ENCODE data around the gene PLEKHN1.
A peak's percentile ranks its signal among the peaks of the same experiment; 100 is the strongest.
"Not testable (repeated sequence)": the region's sequence is repeated elsewhere in the genome, so short reads cannot be mapped to it uniquely, and the experiment has no call there.

The PLEKHN1 gene

DNA sequence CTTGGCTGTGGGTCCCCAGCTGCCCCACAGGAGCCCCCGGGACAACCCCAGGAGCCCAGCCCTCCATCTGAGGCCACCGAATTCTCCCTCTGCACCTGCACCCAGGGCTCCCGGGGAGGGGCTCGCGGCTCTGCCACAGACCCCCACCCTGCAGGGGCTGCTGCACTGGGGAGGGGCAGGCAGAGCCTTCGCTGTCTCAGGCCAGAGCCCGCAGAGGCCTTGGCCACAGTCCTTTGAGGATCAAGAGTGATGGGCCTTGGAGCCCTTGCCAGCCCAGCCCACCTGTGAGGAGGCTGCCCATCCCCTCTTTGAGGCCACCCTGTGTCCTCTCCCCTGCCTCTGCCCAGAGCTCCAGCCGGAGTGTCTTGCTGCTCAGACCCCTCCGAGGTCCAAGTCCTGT is 9.1 kb downstream of the PLEKHN1 start:
- H3K4me1 ChIP-seq (ENCODE audit: control insufficient read depth, insufficient read depth, low read length) = no peaks in the 10 kb centered on the region
- H3K27me3 ChIP-seq (replicated peaks; ENCODE audit: control insufficient read depth, insufficient read depth, low read length) = peaks cover 33% of the 10 kb centered on the region
- no peaks in the 10 kb centered on the region for H3K36me3 ChIP-seq (ENCODE audit: control insufficient read depth, insufficient read depth, low read length, severe bottlenecking)
- no peaks in the 10 kb centered on the region for H3K9me3 ChIP-seq (ENCODE audit: control insufficient read depth, low read length)
- no peak for DNase-seq (ENCODE audit: low read depth)
- no peak overlapping the region for H3K9ac ChIP-seq (ENCODE audit: low read length)
- no peak overlapping the region for H3K4me3 ChIP-seq (ENCODE audit: low read length)

DNA sequence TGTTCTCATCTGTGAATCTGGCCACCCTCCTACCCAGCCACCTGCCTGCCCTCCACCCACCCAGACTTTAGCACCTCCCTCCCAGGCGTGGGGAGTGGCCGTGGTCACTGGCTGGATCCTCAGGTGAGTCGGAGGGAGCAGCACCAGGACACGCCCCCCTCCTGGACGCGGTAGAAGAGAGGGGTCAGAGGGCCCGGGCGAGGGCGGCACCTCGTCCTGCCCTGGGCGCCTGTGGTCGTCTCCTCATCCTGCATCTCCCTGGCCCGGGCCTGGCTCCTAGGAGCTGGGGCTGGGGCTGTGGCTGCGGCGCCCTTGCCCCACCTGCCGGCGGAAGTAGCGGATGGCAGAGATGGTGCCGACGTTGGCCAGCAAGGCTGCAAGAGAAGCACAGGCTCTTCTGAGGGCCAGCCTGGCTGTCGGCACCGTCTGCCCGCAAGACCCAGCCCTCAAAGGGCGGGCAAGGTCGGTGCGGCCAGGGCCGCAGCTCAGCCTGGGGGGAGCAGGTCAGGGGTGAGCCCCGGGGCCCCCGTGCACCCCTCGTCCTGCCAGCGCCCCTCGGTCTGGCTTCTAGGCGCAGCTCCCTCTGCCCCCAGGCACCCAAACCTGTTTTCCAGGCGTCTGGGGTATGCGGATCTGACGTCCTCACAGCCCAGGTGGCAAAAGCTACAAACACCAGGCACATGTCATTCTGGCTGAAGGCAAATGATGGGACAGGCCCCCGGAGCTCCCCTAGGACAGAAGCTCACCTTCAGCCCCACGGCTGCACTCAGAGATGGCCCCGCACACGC is 9.8 kb downstream of the PLEKHN1 start:
- H3K9ac ChIP-seq (ENCODE audit: low read length) = no peak overlapping the region
- no peaks in the 10 kb centered on the region for H3K9me3 ChIP-seq (ENCODE audit: control insufficient read depth, low read length)
- no peak overlapping the region for H3K4me3 ChIP-seq (ENCODE audit: low read length)
- no peaks in the 10 kb centered on the region for H3K36me3 ChIP-seq (ENCODE audit: control insufficient read depth, insufficient read depth, low read length, severe bottlenecking)
- H3K4me1 ChIP-seq (ENCODE audit: control insufficient read depth, insufficient read depth, low read length) = no peaks in the 10 kb centered on the region
- peak; percentile 80 for DNase-seq (ENCODE audit: low read depth)
- H3K27me3 ChIP-seq (replicated peaks; ENCODE audit: control insufficient read depth, insufficient read depth, low read length) = peaks cover 34% of the 10 kb centered on the region

DNA sequence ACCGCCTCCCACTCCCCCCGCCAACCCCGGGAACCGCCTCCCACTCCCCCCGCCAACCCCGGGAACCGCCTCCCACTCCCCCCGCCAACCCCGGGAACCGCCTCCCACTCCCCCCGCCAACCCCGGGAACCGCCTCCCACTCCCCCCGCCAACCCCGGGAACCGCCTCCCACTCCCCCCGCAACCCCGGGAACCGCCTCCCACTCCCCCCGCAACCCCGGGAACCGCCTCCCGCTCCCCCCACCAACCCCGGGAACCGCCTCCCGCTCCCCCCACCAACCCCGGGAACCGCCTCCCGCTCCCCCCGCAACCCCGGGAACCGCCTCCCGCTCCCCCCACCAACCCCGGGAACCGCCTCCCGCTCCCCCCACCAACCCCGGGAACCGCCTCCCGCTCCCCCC is 10.5 kb downstream of the PLEKHN1 start:
- not testable (repeated sequence) for H3K36me3 ChIP-seq (ENCODE audit: control insufficient read depth, insufficient read depth, low read length, severe bottlenecking); H3K9ac ChIP-seq (ENCODE audit: low read length); H3K4me3 ChIP-seq (ENCODE audit: low read length); DNase-seq (ENCODE audit: low read depth); H3K9me3 ChIP-seq (ENCODE audit: control insufficient read depth, low read length); H3K4me1 ChIP-seq (ENCODE audit: control insufficient read depth, insufficient read depth, low read length)
- peaks cover 41% of the 10 kb centered on the region for H3K27me3 ChIP-seq (replicated peaks; ENCODE audit: control insufficient read depth, insufficient read depth, low read length)

DNA sequence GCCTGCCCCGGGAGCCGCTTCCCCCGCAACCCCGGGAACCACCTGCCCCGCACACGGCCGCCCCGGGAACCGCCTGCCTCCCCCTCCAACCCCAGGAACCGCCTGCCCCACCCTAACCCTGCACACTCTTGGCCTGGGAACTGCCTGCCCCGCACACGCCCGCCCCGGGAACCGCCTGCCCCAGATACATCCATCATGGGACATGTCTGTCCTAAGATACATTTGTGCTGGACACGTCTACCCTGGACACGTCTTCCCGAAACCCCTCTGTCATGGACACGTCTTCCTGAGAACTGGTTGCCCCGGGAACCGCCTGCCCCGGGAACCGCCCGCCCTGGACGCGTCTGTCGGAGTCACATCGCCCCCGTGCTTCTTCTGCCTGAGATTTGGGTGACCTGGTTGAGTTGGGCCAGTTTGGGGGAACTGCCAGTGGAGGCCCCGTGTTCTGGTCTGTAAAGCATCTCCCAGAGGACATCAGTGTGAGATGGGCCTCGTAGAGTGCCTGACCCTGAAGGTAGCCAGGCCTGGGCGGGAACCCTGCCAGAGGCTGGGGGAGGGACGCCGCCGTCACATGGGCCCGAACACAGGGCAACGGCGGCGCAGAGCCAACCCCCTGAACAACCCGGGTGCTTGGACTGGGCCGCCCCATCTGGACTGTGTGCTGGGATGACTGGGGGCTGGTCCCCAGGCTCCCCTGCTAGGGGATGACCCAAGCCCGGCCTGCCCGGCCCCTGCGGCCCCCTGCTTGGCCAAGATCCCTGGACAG is 12.0 kb downstream of the PLEKHN1 start:
- H3K36me3 ChIP-seq (ENCODE audit: control insufficient read depth, insufficient read depth, low read length, severe bottlenecking) = no peaks in the 10 kb centered on the region
- peaks cover 55% of the 10 kb centered on the region for H3K27me3 ChIP-seq (replicated peaks; ENCODE audit: control insufficient read depth, insufficient read depth, low read length)
- H3K9me3 ChIP-seq (ENCODE audit: control insufficient read depth, low read length) = no peaks in the 10 kb centered on the region
- H3K9ac ChIP-seq (ENCODE audit: low read length) = no peak overlapping the region
- H3K4me3 ChIP-seq (ENCODE audit: low read length) = no peak overlapping the region
- H3K4me1 ChIP-seq (ENCODE audit: control insufficient read depth, insufficient read depth, low read length) = no peaks in the 10 kb centered on the region
- DNase-seq (ENCODE audit: low read depth) = no peak

DNA sequence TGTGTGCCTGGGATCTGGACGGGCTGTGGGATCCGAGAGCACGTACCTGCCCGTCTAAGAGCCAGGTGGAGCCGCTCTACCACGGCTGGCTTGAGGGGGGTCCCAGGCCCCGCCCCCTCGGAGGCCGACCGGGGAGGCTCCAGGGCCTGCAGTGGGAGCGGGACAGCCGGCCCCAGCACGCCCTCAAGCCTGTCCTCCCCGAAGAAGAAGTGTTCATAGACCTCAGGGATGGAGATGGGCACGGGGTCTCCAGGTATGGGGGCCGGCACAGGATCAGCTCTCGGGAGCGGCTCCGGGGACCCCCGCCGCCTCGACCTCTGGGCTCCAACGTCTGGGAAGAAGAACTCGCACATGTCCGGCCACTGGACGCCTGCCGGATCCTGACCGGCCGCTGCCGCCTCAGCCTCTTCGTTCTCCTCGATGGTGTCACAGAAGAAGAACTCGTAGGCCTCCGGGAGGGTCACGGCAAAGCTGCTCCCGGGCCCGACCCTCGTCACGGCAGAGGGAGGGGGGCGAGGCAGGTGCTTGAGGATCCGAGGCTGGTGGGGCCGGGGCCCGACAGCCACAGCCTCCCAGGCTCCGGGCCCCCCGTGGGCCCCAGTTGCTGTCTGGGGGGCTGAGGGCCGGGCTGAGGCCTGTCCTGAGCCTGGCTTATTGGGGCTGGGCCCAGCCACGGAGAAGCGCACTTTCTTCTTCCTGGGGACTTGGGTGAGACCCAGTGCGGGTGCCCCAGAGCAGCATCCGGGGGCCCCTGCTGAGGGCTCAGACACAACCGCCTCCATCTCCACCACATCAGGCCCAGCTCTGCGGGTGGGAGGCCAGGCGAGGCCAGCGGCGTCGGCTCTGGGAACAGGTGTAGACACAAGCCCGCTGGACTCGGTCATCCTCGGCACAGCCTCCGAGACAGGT is 12.8 kb downstream of the PLEKHN1 start:
- peaks cover 56% of the 10 kb centered on the region for H3K27me3 ChIP-seq (replicated peaks; ENCODE audit: control insufficient read depth, insufficient read depth, low read length)
- no peaks in the 10 kb centered on the region for H3K36me3 ChIP-seq (ENCODE audit: control insufficient read depth, insufficient read depth, low read length, severe bottlenecking)
- no peak overlapping the region for H3K4me3 ChIP-seq (ENCODE audit: low read length)
- no peaks in the 10 kb centered on the region for H3K9me3 ChIP-seq (ENCODE audit: control insufficient read depth, low read length)
- DNase-seq (ENCODE audit: low read depth) = no peak
- H3K9ac ChIP-seq (ENCODE audit: low read length) = no peak overlapping the region
- no peaks in the 10 kb centered on the region for H3K4me1 ChIP-seq (ENCODE audit: control insufficient read depth, insufficient read depth, low read length)

DNA sequence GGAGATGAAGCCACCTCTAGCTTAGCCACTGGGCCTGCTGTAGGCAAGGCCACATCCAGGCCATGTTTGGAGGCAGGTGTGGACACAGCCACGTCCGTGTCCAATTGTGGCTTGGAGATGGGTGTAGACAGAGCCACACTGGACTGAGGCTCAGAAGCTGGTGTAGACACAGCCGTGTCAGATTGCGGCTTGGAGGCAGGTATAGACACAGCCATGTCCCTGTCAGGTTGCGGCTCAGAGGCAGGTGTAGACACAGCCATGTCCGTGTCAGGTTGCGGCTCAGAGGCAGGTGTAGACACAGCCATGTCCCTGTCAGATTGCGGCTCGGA is 13.4 kb downstream of the PLEKHN1 start:
- no peak overlapping the region for H3K4me3 ChIP-seq (ENCODE audit: low read length)

DNA sequence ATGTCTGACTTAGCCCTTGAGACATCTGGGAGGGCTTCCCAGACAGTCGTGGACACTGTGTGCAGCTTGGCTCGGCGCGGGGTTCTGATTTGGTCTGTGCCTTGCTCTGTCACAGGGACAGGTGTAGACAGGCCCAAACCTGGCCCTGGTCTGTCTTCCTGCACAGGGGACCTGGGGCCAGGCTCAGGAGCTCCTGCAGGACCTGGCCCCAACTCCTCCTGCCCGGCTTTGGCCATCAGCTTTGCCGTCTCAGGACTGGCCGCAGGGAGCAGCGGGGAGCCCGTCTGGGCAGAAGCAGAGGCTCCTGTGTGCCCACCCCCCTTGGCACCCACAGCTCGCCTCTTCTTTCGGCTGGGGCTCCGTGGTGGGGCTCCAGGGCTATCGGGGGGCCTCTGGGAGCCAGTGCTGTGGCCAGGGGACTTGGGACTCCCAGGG is 13.9 kb downstream of the PLEKHN1 start:
- H3K4me1 ChIP-seq (ENCODE audit: control insufficient read depth, insufficient read depth, low read length) = no peaks in the 10 kb centered on the region
- no peaks in the 10 kb centered on the region for H3K9me3 ChIP-seq (ENCODE audit: control insufficient read depth, low read length)
- no peak for DNase-seq (ENCODE audit: low read depth)
- no peak overlapping the region for H3K9ac ChIP-seq (ENCODE audit: low read length)
- no peak overlapping the region for H3K4me3 ChIP-seq (ENCODE audit: low read length)
- H3K36me3 ChIP-seq (ENCODE audit: control insufficient read depth, insufficient read depth, low read length, severe bottlenecking) = no peaks in the 10 kb centered on the region
- H3K27me3 ChIP-seq (replicated peaks; ENCODE audit: control insufficient read depth, insufficient read depth, low read length) = peaks cover 55% of the 10 kb centered on the region

More for the DNA sequence above, 13.4 kb downstream of the PLEKHN1 start:
- no peaks in the 10 kb centered on the region for H3K36me3 ChIP-seq (ENCODE audit: control insufficient read depth, insufficient read depth, low read length, severe bottlenecking)
- H3K27me3 ChIP-seq (replicated peaks; ENCODE audit: control insufficient read depth, insufficient read depth, low read length) = peaks cover 55% of the 10 kb centered on the region
- H3K4me1 ChIP-seq (ENCODE audit: control insufficient read depth, insufficient read depth, low read length) = no peaks in the 10 kb centered on the region
- DNase-seq (ENCODE audit: low read depth) = no peak
- no peak overlapping the region for H3K9ac ChIP-seq (ENCODE audit: low read length)
- no peaks in the 10 kb centered on the region for H3K9me3 ChIP-seq (ENCODE audit: control insufficient read depth, low read length)

DNA sequence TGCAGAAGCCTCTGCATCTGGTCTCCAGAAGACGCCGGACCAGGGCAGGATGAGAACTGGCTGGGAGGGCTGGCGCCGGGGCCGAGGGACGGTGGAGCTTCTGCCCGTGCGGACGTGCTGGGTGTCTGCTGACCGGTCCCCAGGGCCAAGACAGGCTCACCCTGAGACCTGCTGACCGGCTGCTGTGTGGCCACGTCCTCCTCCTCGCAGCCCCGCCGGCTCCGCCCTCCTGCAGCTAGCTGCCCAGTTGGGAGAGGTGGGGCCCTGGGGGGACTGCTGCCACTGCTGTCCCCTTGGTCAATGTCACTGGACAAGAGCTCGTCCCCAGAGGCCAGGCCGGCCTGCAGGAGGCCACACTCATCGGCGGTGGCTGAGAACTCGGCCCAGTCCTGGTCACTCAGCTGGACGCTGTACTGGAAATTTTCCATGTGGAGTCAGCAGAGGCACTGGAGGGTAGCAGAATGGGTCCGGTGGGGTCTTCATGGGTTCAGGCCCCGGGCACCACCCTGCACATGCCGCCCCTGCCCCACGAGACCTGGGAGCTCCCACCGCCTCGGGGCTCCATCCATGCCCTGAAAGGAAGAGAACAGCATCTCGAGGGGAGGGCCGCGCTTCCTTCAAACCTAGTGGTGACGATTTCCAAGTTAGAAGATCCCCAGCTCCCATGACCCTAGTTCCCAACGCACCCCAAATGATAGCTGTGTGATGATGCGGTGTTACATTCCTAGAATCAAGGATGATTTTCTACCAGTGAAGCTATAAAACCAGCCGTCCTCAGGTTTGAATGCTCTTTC is 14.5 kb downstream of the PLEKHN1 start:
- H3K36me3 ChIP-seq (ENCODE audit: control insufficient read depth, insufficient read depth, low read length, severe bottlenecking) = no peaks in the 10 kb centered on the region
- no peak for DNase-seq (ENCODE audit: low read depth)
- H3K9ac ChIP-seq (ENCODE audit: low read length) = no peak overlapping the region
- H3K27me3 ChIP-seq (replicated peaks; ENCODE audit: control insufficient read depth, insufficient read depth, low read length) = peaks cover 55% of the 10 kb centered on the region
- H3K4me3 ChIP-seq (ENCODE audit: low read length) = no peak overlapping the region
- no peaks in the 10 kb centered on the region for H3K9me3 ChIP-seq (ENCODE audit: control insufficient read depth, low read length)
- H3K4me1 ChIP-seq (ENCODE audit: control insufficient read depth, insufficient read depth, low read length) = no peaks in the 10 kb centered on the region

DNA sequence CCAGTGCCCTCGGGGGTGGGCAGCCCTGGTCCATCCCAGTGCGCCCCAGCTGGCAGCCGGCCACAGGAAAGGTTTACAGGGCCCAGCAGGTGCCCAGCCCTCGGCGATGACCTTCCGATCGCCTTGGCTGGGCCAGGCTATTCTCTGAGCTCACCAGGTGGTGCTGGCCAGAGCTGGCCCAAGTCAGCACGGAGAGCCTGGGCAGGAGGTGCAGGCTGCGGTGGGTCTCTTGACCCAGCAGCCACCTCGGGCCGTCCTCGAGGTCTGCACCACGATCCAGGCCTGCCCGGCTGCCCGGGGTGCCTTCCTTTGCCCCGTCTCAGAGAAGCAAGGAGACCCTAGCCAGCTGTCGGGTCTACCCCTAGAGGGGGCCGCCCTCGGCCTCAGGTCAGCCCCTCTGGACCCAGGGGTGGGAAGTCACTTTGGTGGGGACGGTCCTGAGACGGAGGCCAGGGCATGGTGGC is 15.2 kb downstream of the PLEKHN1 start:
- Histone ChIP-seq H3K9ac (ENCODE audit: low read length) (no peak overlapping the region), H3K27me3 (replicated peaks; ENCODE audit: control insufficient read depth, insufficient read depth, low read length) (peaks cover 53% of the 10 kb centered on the region), H3K4me3 (ENCODE audit: low read length) (no peak overlapping the region), H3K9me3 (ENCODE audit: control insufficient read depth, low read length) (no peaks in the 10 kb centered on the region), H3K36me3 (ENCODE audit: control insufficient read depth, insufficient read depth, low read length, severe bottlenecking) (no peaks in the 10 kb centered on the region), H3K4me1 (ENCODE audit: control insufficient read depth, insufficient read depth, low read length) (no peaks in the 10 kb centered on the region)
- no peak for DNase-seq (ENCODE audit: low read depth)

DNA sequence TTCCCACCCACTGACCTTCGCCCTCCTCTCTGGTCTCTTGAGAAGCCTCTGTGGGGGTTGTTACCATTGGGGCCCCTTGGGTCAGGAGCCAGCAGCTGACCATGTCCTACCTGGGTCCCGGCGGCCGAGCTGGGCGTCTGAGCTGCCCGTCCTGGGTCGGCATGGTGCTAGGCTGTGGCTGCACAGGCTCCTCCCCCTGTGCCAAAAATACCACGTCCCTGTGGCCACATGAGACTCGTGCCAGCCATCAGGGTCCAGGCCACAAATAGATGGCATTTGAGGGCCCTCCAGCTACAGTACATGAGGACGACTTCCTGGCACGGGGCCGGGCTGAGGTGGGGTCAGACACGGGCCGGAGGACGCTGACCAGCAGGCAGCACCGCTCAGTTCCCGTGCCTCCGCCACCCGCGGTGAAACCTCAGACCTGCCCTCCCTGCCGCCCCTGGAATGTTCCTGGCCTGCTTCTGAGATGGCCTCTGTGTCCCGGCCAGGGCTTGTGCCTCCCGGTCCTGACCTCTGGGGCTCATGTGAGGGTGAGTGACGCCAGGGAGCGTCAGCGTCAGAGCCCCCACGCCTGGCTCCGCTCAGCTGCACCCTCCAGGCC is 15.8 kb downstream of the PLEKHN1 start, which contains the start of gene PERM1:
PERM1 (minus strand) TSS at position 139 of the 604 bp plus-strand sequence. CDS start 1,064 bp downstream, outside the sequence.
- DNase-seq (ENCODE audit: low read depth) = no peak
- no peak within 1 kb of the TSS for H3K4me3 ChIP-seq (ENCODE audit: low read length)
- H3K27me3 ChIP-seq (replicated peaks; ENCODE audit: control insufficient read depth, insufficient read depth, low read length) = peaks cover 53% of the 10 kb centered on the region
- no peaks in the 10 kb centered on the region for H3K36me3 ChIP-seq (ENCODE audit: control insufficient read depth, insufficient read depth, low read length, severe bottlenecking)
- H3K9me3 ChIP-seq (ENCODE audit: control insufficient read depth, low read length) = no peaks in the 10 kb centered on the region
- H3K4me1 ChIP-seq (ENCODE audit: control insufficient read depth, insufficient read depth, low read length) = no peaks in the 10 kb centered on the region
- H3K9ac ChIP-seq (ENCODE audit: low read length) = no peak within 1 kb of the TSS

Measured in adipocyte (in vitro differentiated cells).